PFSK-1 (cell line): Measurements from ENCODE around the gene FNDC10.

Source experiments
- FOXP2 ChIP-seq: optimal IDR thresholded peaks from 2 replicates; pipeline ENCODE3; 2011; ENCODE audit warnings: borderline replicate concordance, control low read depth, inconsistent platforms; ENCODE audit not compliant: insufficient read depth; ENCODE audit errors: extremely low read length, extremely low read depth
- POLR2AphosphoS5 ChIP-seq: IDR thresholded peaks from 2 replicates; pipeline ENCODE4 v1.6.1; 2012; ENCODE audit warnings: low read depth, mild to moderate bottlenecking, control low read depth, low read length, moderate library complexity
- REST ChIP-seq, 2 experiments: IDR thresholded peaks; 2 replicates each; pipeline versions ENCODE4 v1.6.1 to v1.8.0; 2011 to 2012; ENCODE audit warnings: low read depth in 2 of 2, low read length in 2 of 2, control low read depth in 1 of 2, inconsistent platforms in 1 of 2, mild to moderate bottlenecking in 1 of 2, moderate library complexity in 1 of 2; ENCODE audit not compliant: insufficient read depth in 1 of 2
- SIN3A ChIP-seq: IDR thresholded peaks from 2 replicates; pipeline ENCODE4 v1.6.1; 2012; ENCODE audit warnings: mild to moderate bottlenecking, low read length, moderate library complexity, borderline replicate concordance; ENCODE audit not compliant: insufficient read depth
- TAF1 ChIP-seq: IDR thresholded peaks from 2 replicates; pipeline ENCODE4 v1.6.1; 2012; ENCODE audit warnings: low read length, control low read depth, borderline replicate concordance; ENCODE audit not compliant: insufficient read depth

Gene FNDC10

DNA sequence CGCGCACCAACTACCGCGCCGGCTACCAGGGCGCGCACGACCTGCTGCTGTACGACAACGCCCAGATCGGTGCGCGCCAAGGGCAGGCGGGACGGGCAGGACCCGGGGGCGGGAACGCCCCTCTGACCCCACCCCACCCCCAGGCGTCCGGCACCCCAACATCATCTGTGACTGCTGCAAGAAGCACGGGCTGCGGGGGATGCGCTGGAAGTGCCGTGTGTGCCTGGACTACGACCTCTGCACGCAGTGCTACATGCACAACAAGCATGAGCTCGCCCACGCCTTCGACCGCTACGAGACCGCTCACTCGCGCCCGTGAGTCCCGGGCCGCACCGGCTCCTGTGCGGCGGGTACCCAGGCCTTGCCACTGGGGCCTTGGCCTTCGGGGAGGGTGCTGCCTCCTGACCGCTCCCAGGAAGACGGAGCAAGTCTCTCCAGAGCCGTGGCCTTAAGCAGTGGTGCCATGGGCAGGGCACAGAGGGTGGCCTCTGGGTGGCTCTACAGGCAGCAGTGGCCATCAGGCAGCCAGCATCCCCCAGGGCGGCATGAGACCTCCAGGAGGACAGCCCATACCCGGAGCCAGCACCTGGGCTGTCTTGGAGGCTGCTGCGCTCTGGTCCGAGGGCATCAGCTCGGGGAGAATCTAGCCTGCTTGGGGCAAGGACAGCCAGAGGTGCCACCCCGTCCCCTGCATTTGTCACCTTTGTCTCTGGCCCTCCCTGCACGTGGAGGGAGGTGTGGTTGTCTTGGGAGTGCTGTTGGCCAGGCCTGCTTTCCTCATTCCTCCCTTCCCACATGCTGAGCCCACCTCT is 23.9 kb upstream of the FNDC10 start:
- TF ChIP-seq TAF1 (no peak), FOXP2 (no peak), SIN3A (no peak), REST (IDR thresholded peaks at IDR 0.05; ENCODE audit: insufficient read depth in 1 of 2, low read depth in 2 of 2, low read length in 2 of 2) (no peak), POLR2AphosphoS5 (no peak)

DNA sequence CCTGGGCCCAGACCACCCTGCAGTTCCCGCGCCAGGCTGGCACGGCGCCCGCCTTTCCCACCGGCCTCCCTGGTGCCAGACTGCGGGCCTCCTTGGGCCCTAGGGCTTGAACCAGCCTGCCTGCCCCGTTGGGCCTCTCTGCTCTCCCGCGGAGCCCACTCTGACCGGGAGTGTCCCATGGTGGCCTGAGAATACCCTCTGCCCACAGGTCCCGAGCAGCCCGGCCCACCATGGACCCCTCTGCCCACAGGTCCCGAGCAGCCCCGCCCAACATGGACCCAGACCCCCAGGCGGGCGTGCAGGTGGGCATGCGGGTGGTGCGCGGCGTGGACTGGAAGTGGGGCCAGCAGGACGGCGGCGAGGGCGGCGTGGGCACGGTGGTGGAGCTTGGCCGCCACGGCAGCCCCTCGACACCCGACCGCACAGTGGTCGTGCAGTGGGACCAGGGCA is 23.3 kb upstream of the FNDC10 start:
- no peak for TF ChIP-seq POLR2AphosphoS5
- no peak for TF ChIP-seq FOXP2
- no peak for TF ChIP-seq REST (IDR thresholded peaks at IDR 0.05; ENCODE audit: insufficient read depth in 1 of 2, low read depth in 2 of 2, low read length in 2 of 2)
- TF ChIP-seq TAF1 = no peak
- TF ChIP-seq SIN3A = no peak

DNA sequence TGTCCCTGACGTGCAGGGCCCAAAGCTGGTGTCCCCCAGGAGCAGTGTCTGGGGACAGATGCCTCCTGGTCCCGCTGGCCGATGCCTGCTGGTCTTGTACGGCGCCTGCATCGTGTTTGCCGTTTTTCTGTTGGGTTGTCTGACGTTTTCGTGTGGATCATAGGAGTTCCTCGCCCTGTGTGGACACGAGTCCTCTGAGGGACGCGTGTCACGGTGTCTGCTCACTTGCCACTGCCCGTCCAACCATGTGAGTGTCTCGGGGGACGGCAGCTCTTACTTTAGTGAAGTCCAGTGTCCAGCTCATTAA is 22.8 kb upstream of the FNDC10 start:
- TF ChIP-seq POLR2AphosphoS5 (no peak), SIN3A (no peak), FOXP2 (no peak), REST (IDR thresholded peaks at IDR 0.05; ENCODE audit: insufficient read depth in 1 of 2, low read depth in 2 of 2, low read length in 2 of 2) (no peak), TAF1 (no peak)

DNA sequence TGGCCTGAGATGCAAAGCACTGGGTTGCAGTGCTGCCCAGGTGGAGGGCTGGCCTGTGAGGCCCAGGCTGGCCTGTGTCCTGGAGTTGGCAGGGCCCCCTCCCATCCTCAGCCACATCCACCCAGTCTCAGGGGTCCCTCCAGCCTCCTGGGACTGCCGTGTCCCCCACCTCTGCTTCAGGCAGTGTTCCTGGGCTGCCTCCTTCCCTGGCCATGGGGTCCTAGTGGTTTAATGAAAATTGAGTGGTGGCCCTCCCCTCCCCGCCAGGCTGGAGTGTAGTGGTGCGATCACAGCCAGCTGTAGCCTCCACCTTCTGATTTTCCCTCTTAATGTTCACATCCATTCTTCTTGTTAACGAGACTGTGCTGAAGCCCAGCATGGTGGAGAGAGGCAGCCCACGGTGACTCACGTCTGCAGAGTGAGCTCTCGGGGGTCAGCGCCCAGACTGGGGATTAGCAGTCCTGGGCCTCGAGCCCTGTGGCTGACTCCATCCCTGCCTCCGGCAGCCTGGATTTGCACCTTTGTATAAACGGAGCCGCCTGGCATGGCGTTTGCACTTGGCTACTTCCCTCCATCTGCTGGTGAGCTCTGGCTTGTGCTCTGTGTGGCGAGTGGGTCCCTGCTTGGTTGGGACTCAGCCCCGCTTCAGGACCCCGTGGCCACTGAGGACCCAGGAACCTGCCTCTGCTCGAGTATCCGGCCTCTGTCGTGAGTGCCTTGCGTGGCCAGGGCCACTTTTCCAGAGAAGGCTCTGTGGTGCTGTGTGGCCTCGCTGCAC is 22.3 kb upstream of the FNDC10 start:
- TF ChIP-seq REST (IDR thresholded peaks at IDR 0.05; ENCODE audit: insufficient read depth in 1 of 2, low read depth in 2 of 2, low read length in 2 of 2) = no peak
- no peak for TF ChIP-seq FOXP2
- TF ChIP-seq SIN3A = no peak
